ENCODE data around the gene DST. TPM values are rescaled to one million over a fixed set of nuclear protein-coding genes. Genes with fewer than 3 reads are reported as not detected.

Gene DST
- total and polyA plus RNA-seq, 2 of the 8 experiments (the other 6 are each of a cell fraction or from before 2014, with no cell fraction given), result 49.4 to 116 TPM

GRCh38 chr6:56671160-56671559 lies 28.5 kb upstream of the DST start:
- Histone ChIP-seq H3K27me3 (replicated peaks in 1 of 4; ENCODE audit: control insufficient read depth in 3 of 4, extremely low read depth in 1 of 4, insufficient read depth in 3 of 4, low read length in 3 of 4) (no peaks in the 10 kb centered on the region), H3K4me3 (ENCODE audit: extremely low read depth in 1 of 4, insufficient read depth in 2 of 4, low read depth in 3 of 4, low read length in 4 of 4) (no peak overlapping the region), H3K18ac (ENCODE audit: extremely low read depth, low read length) (no peak overlapping the region), H2BK15ac (ENCODE audit: low read length) (no peak overlapping the region), H4K20me1 (replicated peaks in 1 of 2; ENCODE audit: control insufficient read depth in 1 of 2, insufficient read depth in 2 of 2, low read length in 2 of 2) (no peaks in the 10 kb centered on the region), H2BK5ac (ENCODE audit: low read depth, low read length) (no peak overlapping the region), H2BK12ac (ENCODE audit: low read depth, low read length) (no peak overlapping the region), H3K79me2 (ENCODE audit: control insufficient read depth in 1 of 2, insufficient read depth in 2 of 2, low read length in 2 of 2) (peaks cover 0 to 10% of the 10 kb centered on the region in 2 experiments; a peak in 1 of 4 replicates), H3K4me2 (ENCODE audit: insufficient read depth in 1 of 2, low read depth in 2 of 2, low read length in 2 of 2) (no peak overlapping the region), H4K5ac (ENCODE audit: insufficient read length, low read depth, low read length) (no peak overlapping the region), H3K9ac (replicated peaks in 1 of 4; ENCODE audit: extremely low read depth in 1 of 4, low read depth in 3 of 4, low read length in 3 of 4) (no peak overlapping the region), H3K4ac (replicated peaks; ENCODE audit: insufficient read length, low read depth, low read length) (no peak overlapping the region), H2AK5ac (ENCODE audit: low read depth, low read length) (no peak overlapping the region), H2AFZ (ENCODE audit: low read length) (no peak overlapping the region), H2BK120ac (replicated peaks; ENCODE audit: low read depth, low read length) (no peak overlapping the region), H2BK20ac (ENCODE audit: low read length) (no peak overlapping the region), H3K56ac (replicated peaks; ENCODE audit: insufficient read length, low read depth, low read length) (no peak overlapping the region), H3K23me2 (ENCODE audit: low read depth, low read length) (no peaks in the 10 kb centered on the region), H3K4me1 (replicated peaks in 1 of 4; ENCODE audit: control insufficient read depth in 3 of 4, insufficient read depth in 4 of 4, low read length in 3 of 4) (no peaks in the 10 kb centered on the region), H3K23ac (ENCODE audit: insufficient read length) (no peak overlapping the region), H3K14ac (ENCODE audit: insufficient read length) (no peak overlapping the region), H3K27ac (ENCODE audit: low read depth, low read length) (no peak overlapping the region), H3K79me1 (ENCODE audit: low read depth, low read length) (no peaks in the 10 kb centered on the region), H3K9me3 (ENCODE audit: insufficient read depth in 2 of 2, low read depth in 1 of 2, low read length in 1 of 2) (no peaks in the 10 kb centered on the region), H4K91ac (replicated peaks; ENCODE audit: insufficient read length, low read length) (no peak overlapping the region), H3K36me3 (ENCODE audit: control insufficient read depth in 2 of 4, insufficient read depth in 4 of 4, low read length in 3 of 4) (peaks cover 0 to 5% (median 2%) of the 10 kb centered on the region in 4 experiments; a peak in 3 of 8 replicates), H4K8ac (ENCODE audit: extremely low read depth, insufficient read depth, low read length) (no peak overlapping the region)
- ChIA-PET CTCF (ENCODE audit: partially characterized antibody) (interaction anchor here (1.0 to 1.5 kb wide), 2 partner anchors 20 to 21 kb away, joined by 3 to 5 read pairs; no protein-coding TSS in a partner anchor), POLR2A (ENCODE audit: partially characterized antibody) (no interaction called here)
- no peak for FAIRE-seq
- DNase-seq (ENCODE audit: low read depth in 1 of 2, low spot score in 2 of 2), result no peak
- 89% methylated on average over 1 of the region's 1 CpG; no CpG with 5 or more reads in 1 of the 2 experiments for WGBS, 2 experiments (ENCODE audit: extremely low coverage in 1 of 2, insufficient coverage in 1 of 2, insufficient read length in 1 of 2, insufficient replicate concordance in 2 of 2, low coverage in 1 of 2, low lambda C conversion rate in 2 of 2, missing lambda C conversion rate in 1 of 2)
- TF ChIP-seq SP2 (IDR thresholded peaks at IDR 0.05; ENCODE audit: low read length) (no peak), TAF7 (optimal IDR thresholded peaks at IDR 0.05; ENCODE audit: borderline replicate concordance, low read depth, low read length) (no peak), KDM4A (IDR thresholded peaks at IDR 0.05; ENCODE audit: low read depth, low read length, severe bottlenecking) (no peak), NANOG (IDR thresholded peaks at IDR 0.05; ENCODE audit: insufficient read depth, low read depth, low read length, poor library complexity, severe bottlenecking) (no peak), BRCA1 (IDR thresholded peaks at IDR 0.05; ENCODE audit: low read depth, low read length) (no peak), PHF8 (conservative IDR thresholded peaks at IDR 0.05; ENCODE audit: low read depth, low read length) (no peak), RXRA (IDR thresholded peaks at IDR 0.05; ENCODE audit: insufficient read depth, low read depth, low read length) (no peak), JUN (IDR thresholded peaks at IDR 0.05; ENCODE audit: low read depth, low read length) (no peak), CBX5 (IDR thresholded peaks at IDR 0.05; ENCODE audit: low read depth, low read length) (no peak), ASH2L (IDR thresholded peaks at IDR 0.05; ENCODE audit: low read length) (no peak), CHD2 (IDR thresholded peaks at IDR 0.05; ENCODE audit: low read length) (no peak)
